Aorta (tissue), 5 donors: Measurements from ENCODE around the gene BET1L. TPM values are rescaled to one million over a fixed set of nuclear protein-coding genes. Genes with fewer than 3 reads are reported as not detected.
A peak's percentile ranks its signal among the peaks of the same experiment; 100 is the strongest.
"Not testable (repeated sequence)": the region's sequence is repeated elsewhere in the genome, so short reads cannot be mapped to it uniquely, and the experiment has no call there.

Source experiments
- ATAC-seq: fragments of 200-7000 bp; cut with Tn5 transposase; one replicate; pipeline ENCODE4 v1.9.1; 2022; ENCODE audit warnings: moderate library complexity; ENCODE audit not compliant: low FRiP score
- DNase-seq, 2 donors: peaks; one replicate each; pipeline ENCODE4 v3.0.0-alpha.2; 2020
- H3K27ac ChIP-seq, 2 donors: one replicate each; pipeline ENCODE4 v1.5.1; 2013; ENCODE audit warnings: low read length in 2 of 2, mild to moderate bottlenecking in 2 of 2, moderate library complexity in 2 of 2, control low read depth in 1 of 2, inconsistent platforms in 1 of 2, low read depth in 1 of 2
- H3K27me3 ChIP-seq, 2 donors: one replicate each; pipeline ENCODE4 v1.6.1; 2013; ENCODE audit warnings: control low read depth in 1 of 2, low read length in 1 of 2, mild to moderate bottlenecking in 1 of 2, moderate library complexity in 1 of 2; ENCODE audit not compliant: insufficient read depth in 2 of 2, control insufficient read depth in 1 of 2
- H3K36me3 ChIP-seq, 2 donors: one replicate each; pipeline ENCODE4 v1.6.1; 2013; ENCODE audit warnings: control low read depth in 1 of 2, low read length in 1 of 2, mild to moderate bottlenecking in 1 of 2; ENCODE audit not compliant: insufficient read depth in 2 of 2, control insufficient read depth in 1 of 2
- H3K4me1 ChIP-seq, 2 donors: one replicate each; pipeline ENCODE4 v1.6.1; 2013; ENCODE audit warnings: low read length in 2 of 2, control low read depth in 1 of 2, mild to moderate bottlenecking in 1 of 2, moderate library complexity in 1 of 2; ENCODE audit not compliant: insufficient read depth in 2 of 2, control insufficient read depth in 1 of 2
- H3K4me3 ChIP-seq, 2 donors: one replicate each; pipeline ENCODE4 v1.5.1; 2013; ENCODE audit warnings: low read length in 2 of 2, control low read depth in 1 of 2, mild to moderate bottlenecking in 1 of 2
- H3K9me3 ChIP-seq: one replicate; pipeline ENCODE4 v1.6.1; 2013; ENCODE audit warnings: mild to moderate bottlenecking, low read length; ENCODE audit not compliant: control insufficient read depth
- WGBS, 2 donors: extraction: QIAGEN DNeasy Blood & Tissue Kit; methylation state at CpG; one replicate each; pipeline ENCODE4 v1.1.7; 2013; 5-methylcytosine and 5-hydroxymethylcytosine counted together
- intact Hi-C, 2 donors: fragments of 100-400 bp; cut with DNase I; formaldehyde crosslinking; loops; one replicate each; pipeline versions ENCODE4 v1.14.2 to v1.15.0; 2022
- polyA plus RNA-seq, 2 donors: library from polyadenylated mRNA; stranded (reverse); fragments of 200-250 nt; gene quantifications; one replicate each; pipeline ENCODE4 v1.2.3, GENCODE V29; 2013
- total RNA-seq, 2 donors: library from RNA; stranded (reverse); fragmentation: NEBNext Ultra II Directional; extraction: Animal tissue kit (Norgen Biotek cat#: 25700); gene quantifications; one replicate each; pipeline ENCODE4 v1.2.1, GENCODE V29; 2021
- donor health status: healthy with polysubstance abuse.
- donor health status: Bipolar disorder and iron deficiency.
- donor health status: DM: no; HTN: no; CAD: no.
- donor health status: DM: no; HTN: no; CAD: no.
- donor health status: DM: yes; HTN: yes; CAD: no.

BET1L gene
- total and polyA plus RNA-seq, 4 donors = 24.0 to 55.4 (median 45.2) TPM

GRCh38 chr11:198236-198806 lies 8.9 kb downstream of the BET1L start:
- Histone ChIP-seq H3K9me3 (no peaks in the 10 kb centered on the region), H3K4me3 (no peak overlapping the region), H3K36me3 (no peaks in the 10 kb centered on the region), H3K27ac (no peak overlapping the region), H3K4me1 (no peaks in the 10 kb centered on the region), H3K27me3 (no peaks in the 10 kb centered on the region)
- WGBS, 2 donors = 82 to 84% methylated on average over 21 of the region's 21 CpGs
- intact Hi-C loops = no loop called here
- DNase-seq = peak; percentile 46 to 73
- no peak for ATAC-seq

- Histone ChIP-seq H3K27me3 (no peaks in the 10 kb centered on the region), H3K27ac (no peak overlapping the region), H3K36me3 (no peaks in the 10 kb centered on the region), H3K4me1 (no peaks in the 10 kb centered on the region), H3K9me3 (no peaks in the 10 kb centered on the region), H3K4me3 (no peak overlapping the region)
- 73 to 79% methylated on average over 9 of the region's 9 CpGs for WGBS, 2 donors
- ATAC-seq (peak; percentile 3), DNase-seq (peak in 1 of 2 donors; percentile 25)
- intact Hi-C loops = no loop called here
Observed at GRCh38 chr11:197741-198235, 9.4 kb downstream of the BET1L start.

- no peak overlapping the region for H3K27ac ChIP-seq
- ATAC-seq (peak; percentile 20), DNase-seq (peak; percentile 36 to 72)
- H3K27me3 ChIP-seq = no peaks in the 10 kb centered on the region
- no peaks in the 10 kb centered on the region for H3K4me1 ChIP-seq
- intact Hi-C loops = no loop called here
- H3K9me3 ChIP-seq = no peaks in the 10 kb centered on the region
- 71 to 77% methylated on average over 23 of the region's 23 CpGs for WGBS, 2 donors
- no peaks in the 10 kb centered on the region for H3K36me3 ChIP-seq
- H3K4me3 ChIP-seq = no peak overlapping the region
Observed at GRCh38 chr11:196786-197731, 10.1 kb downstream of the BET1L start.

- H3K4me3 ChIP-seq, H3K27me3 ChIP-seq, H3K36me3 ChIP-seq, H3K4me1 ChIP-seq, H3K9me3 ChIP-seq, intact Hi-C loops, H3K27ac ChIP-seq, ATAC-seq: not testable (repeated sequence)
- DNase-seq = peak; percentile 41 to 65
- WGBS, 2 donors = 74 to 76% methylated on average over 5 of the region's 5 CpGs
Observed at GRCh38 chr11:193481-193880, 13.7 kb downstream of the BET1L start.

GRCh38 chr11:192674-193128 lies 14.5 kb downstream of the BET1L start, which contains the start of gene SCGB1C1:
Gene SCGB1C1, plus strand, starts transcription at chr11:193078. Its CDS starts 22 bp downstream, at chr11:193100.
- peak in 1 of 2 donors; percentile 15 for DNase-seq
- H3K9me3 ChIP-seq, H3K27me3 ChIP-seq, H3K4me1 ChIP-seq, intact Hi-C loops, H3K4me3 ChIP-seq, H3K27ac ChIP-seq, H3K36me3 ChIP-seq: not testable (repeated sequence)
- 79 to 82% methylated on average over 5 of the region's 11 CpGs for WGBS, 2 donors
- peak; percentile 3 for ATAC-seq

- H3K9me3 ChIP-seq, H3K27ac ChIP-seq, intact Hi-C loops, H3K36me3 ChIP-seq, H3K27me3 ChIP-seq, H3K4me1 ChIP-seq, H3K4me3 ChIP-seq: not testable (repeated sequence)
- DNase-seq (peak; percentile 58 to 80), ATAC-seq (peak; percentile 63)
- WGBS, 2 donors = 43 to 69% methylated on average over 4 to 6 of the region's 8 CpGs
Observed at GRCh38 chr11:191490-192478, 15.4 kb downstream of the BET1L start.

- H3K4me3 ChIP-seq, H3K36me3 ChIP-seq, H3K9me3 ChIP-seq, H3K27ac ChIP-seq, H3K4me1 ChIP-seq, H3K27me3 ChIP-seq, ATAC-seq, intact Hi-C loops: not testable (repeated sequence)
- 74 to 83% methylated on average over 5 of the region's 5 CpGs for WGBS, 2 donors
- DNase-seq = peak; percentile 33 to 67
Observed at GRCh38 chr11:190546-190945, 16.7 kb downstream of the BET1L start.

GRCh38 chr11:189843-190311 lies 17.3 kb downstream of the BET1L start:
- H3K27ac ChIP-seq, intact Hi-C loops, H3K36me3 ChIP-seq, H3K9me3 ChIP-seq, H3K27me3 ChIP-seq, H3K4me1 ChIP-seq, H3K4me3 ChIP-seq: not testable (repeated sequence)
- DNase-seq (peak; percentile 37 to 80), ATAC-seq (peak; percentile 60)
- 51 to 61% methylated on average over 9 to 10 of the region's 25 CpGs for WGBS, 2 donors
